ENCODE results near the gene ANKRD63. TPM values are rescaled to one million over a fixed set of nuclear protein-coding genes. Genes with fewer than 3 reads are reported as not detected.

The ANKRD63 gene
- total and polyA plus RNA-seq, 2 of the 13 experiments (the other 11 are each of a cell fraction or from before 2014, with no cell fraction given), result not detected

DNA sequence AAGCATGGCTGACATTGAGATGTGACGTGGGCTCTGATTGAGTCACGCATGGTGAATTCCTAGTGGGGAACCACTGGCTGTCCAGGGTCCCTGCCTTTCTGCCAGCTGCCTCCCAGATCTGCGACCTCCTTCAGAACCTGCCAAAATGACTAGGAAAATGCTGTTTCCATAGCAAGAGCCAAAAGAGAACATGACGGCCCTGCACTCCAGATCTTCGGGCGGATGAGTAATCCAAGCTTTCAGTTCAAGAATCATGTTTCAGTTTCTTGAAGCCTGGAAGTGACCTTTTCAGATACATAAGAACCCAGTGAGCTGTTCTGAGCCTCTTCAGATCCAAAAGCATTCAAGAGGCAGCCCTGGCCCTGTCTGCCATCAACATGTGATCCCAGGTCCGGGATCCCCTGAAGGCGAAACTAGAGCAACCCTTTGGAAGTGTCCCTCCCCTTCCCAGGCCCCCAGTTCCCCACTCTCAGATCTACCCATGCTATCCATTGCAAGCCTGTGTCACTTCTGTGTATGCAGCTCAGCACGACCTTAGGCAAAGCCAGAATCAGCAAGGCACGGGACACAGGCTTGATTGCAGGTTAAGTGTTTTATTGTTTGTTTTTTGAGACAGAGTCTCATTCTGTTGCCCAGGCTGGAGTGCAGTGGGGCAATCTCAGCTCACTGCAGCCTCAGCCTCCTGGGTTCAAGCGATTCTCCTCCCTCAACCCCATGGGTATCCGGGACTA is 19.7 kb downstream of the ANKRD63 start:
- FAIRE-seq, result no peak
- Histone ChIP-seq H3K9me3 (ENCODE audit: low read length) (no peaks in the 10 kb centered on the region), H4K20me1 (ENCODE audit: insufficient read depth, low read length) (no peaks in the 10 kb centered on the region), H3K27me3 (ENCODE audit: control insufficient read depth in 1 of 2, insufficient read depth in 2 of 2, low read length in 2 of 2) (peaks cover 8 to 39% of the 10 kb centered on the region in 2 experiments; a peak in 4 of 5 replicates), H3K27ac (ENCODE audit: extremely low read length, insufficient read depth, low read length) (no peak overlapping the region), H2AFZ (ENCODE audit: low read length) (no peak overlapping the region), H3K4me2 (ENCODE audit: low read depth, low read length) (no peak overlapping the region), H3K4me1 (ENCODE audit: insufficient read depth, low read length) (no peaks in the 10 kb centered on the region), H3K79me2 (ENCODE audit: insufficient read depth, low read length) (no peaks in the 10 kb centered on the region), H3K36me3 (replicated peaks in 1 of 2; ENCODE audit: control insufficient read depth in 1 of 2, insufficient read depth in 2 of 2, low read length in 2 of 2) (no peaks in the 10 kb centered on the region), H3K9ac (ENCODE audit: insufficient read depth, low read depth, low read length) (no peak overlapping the region), H3K4me3 (replicated peaks in 1 of 3; ENCODE audit: insufficient read depth in 1 of 3, low read depth in 2 of 3, low read length in 3 of 3) (no peak overlapping the region)
- ATAC-seq, result no peak
- 32% methylated on average over 9 of the region's 12 CpGs for WGBS (ENCODE audit: low lambda C conversion rate)
- TF ChIP-seq E2F2 (CRISPR knock-in tag; IDR thresholded peaks at IDR 0.05; ENCODE audit: borderline replicate concordance), result no peak
- no peak for TF ChIP-seq MTA3 (CRISPR knock-in tag; IDR thresholded peaks at IDR 0.05)
- TF ChIP-seq, protein P1, sequence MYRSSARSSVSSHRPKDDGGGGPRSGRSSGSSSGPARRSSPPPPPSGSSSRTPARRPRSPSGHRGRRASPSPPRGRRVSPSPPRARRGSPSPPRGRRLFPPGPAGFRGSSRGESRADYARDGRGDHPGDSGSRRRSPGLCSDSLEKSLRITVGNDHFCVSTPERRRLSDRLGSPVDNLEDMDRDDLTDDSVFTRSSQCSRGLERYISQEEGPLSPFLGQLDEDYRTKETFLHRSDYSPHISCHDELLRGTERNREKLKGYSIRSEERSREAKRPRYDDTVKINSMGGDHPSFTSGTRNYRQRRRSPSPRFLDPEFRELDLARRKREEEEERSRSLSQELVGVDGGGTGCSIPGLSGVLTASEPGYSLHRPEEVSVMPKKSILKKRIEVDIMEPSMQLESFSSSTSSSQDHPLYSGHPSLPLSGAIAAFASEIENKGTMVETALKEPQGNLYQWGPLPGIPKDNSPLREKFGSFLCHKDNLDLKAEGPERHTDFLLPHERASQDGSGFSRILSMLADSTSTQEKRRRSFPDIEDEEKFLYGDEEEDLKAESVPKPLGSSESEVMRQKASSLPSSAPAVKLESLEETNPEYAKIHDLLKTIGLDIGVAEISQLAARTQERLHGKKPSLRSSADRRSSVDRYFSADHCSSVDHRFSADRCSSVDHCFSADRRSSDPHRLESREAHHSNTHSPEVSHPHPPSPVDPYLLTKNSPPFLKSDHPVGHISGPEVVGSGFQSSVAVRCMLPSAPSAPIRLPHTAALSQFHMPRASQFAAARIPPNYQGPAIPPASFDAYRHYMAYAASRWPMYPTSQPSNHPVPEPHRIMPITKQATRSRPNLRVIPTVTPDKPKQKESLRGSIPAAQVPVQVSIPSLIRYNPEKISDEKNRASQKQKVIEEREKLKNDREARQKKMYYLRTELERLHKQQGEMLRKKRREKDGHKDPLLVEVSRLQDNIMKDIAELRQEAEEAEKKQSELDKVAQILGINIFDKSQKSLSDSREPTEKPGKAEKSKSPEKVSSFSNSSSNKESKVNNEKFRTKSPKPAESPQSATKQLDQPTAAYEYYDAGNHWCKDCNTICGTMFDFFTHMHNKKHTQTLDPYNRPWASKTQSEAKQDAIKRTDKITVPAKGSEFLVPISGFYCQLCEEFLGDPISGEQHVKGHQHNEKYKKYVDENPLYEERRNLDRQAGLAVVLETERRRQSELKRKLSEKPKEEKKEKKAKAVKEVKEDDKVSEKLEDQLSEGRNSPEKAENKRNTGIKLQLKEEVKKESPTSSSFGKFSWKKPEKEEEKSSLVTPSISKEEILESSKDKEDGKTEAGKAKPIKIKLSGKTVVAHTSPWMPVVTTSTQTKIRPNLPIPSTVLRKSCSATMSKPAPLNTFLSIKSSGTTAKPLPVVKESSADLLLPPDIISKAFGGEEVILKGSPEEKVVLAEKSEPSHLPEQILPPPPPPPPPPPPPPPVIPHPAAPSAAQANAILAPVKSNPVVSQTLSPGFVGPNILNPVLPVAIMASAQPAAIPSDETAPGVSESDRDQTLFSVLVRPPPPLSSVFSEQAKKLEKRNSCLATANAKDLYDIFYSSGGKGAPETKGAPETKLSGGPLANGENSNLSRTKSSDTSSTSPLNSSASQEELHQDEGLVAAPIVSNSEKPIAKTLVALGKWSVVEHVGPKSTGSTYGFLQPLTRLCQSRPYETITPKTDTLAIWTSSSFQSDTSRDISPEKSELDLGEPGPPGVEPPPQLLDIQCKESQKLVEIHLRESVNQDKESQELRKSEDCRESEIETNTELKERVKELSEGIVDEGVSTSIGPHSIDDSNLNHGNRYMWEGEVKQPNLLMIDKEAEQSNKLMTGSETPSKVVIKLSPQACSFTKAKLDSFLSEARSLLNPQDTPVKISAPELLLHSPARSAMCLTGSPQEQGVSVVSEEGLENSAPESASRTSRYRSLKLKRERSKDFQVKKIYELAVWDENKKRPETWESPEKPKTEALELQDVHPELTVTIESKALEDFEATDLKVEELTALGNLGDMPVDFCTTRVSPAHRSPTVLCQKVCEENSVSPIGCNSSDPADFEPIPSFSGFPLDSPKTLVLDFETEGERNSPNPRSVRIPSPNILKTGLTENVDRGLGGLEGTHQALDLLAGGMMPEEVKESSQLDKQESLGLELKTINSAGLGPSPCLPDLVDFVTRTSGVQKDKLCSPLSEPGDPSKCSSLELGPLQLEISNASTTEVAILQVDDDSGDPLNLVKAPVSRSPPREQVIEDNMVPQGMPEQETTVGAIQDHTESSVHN (CRISPR knock-in tag; IDR thresholded peaks at IDR 0.05), result no peak
- TF ChIP-seq ZBTB10 (CRISPR knock-in tag; IDR thresholded peaks at IDR 0.05; ENCODE audit: borderline replicate concordance), result no peak
- no peak for TF ChIP-seq GZF1 (CRISPR knock-in tag; IDR thresholded peaks at IDR 0.05)
- no peak for TF ChIP-seq ZNF549 (CRISPR knock-in tag; IDR thresholded peaks at IDR 0.05)
- TF ChIP-seq ZSCAN30 (CRISPR knock-in tag; IDR thresholded peaks at IDR 0.05), result no peak
- intact Hi-C loops (cut with micrococcal nuclease; ENCODE audit: unreplicated experiment), result no loop called here
- ChIA-PET POLR2A (no interaction called here), CTCF (ENCODE audit: low intra/inter-chr PET ratio, low total read pairs) (no interaction called here)
- in situ Hi-C loops (cut with HindIII; ENCODE audit: extremely low pct_ligation_motif_present, low pct_unique_long_range_greater_than_20kb), result no loop called here
- no TSS peak for BruUV-seq (replicated peaks)
- DNase-seq (ENCODE audit: low spot score), result no peak
